ENCODE data around the gene IPO11.

DNA sequence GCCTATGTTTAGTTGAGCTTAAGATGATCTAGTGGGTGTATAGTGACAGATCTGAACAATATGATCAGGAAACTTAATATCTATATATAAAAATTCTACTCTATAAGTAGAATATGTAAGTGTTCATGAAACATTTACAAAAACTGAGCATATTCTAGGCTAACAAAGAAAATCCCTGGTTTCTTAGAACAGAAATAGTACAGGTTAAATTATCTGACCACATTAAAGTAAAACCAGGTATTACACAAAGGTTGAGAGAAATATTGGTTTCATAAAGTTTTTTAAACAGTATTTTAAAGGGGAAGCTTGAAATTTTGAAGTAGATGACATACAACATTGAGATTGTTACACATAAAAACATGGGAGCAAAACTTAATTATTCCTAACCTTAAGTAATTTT lies 205.4 kb downstream of the IPO11 start:
- TF ChIP-seq EZH2 (IDR thresholded peaks at IDR 0.05; ENCODE audit: low read length, unreplicated experiment) (no peak), CTCF (conservative IDR thresholded peaks at IDR 0.05; ENCODE audit: low read depth, low read length) (no peak), EZH2phosphoT487 (IDR thresholded peaks at IDR 0.05; ENCODE audit: borderline replicate concordance, low read length) (no peak)
